Measurements from ENCODE around the gene THSD7A.

The THSD7A gene

DNA sequence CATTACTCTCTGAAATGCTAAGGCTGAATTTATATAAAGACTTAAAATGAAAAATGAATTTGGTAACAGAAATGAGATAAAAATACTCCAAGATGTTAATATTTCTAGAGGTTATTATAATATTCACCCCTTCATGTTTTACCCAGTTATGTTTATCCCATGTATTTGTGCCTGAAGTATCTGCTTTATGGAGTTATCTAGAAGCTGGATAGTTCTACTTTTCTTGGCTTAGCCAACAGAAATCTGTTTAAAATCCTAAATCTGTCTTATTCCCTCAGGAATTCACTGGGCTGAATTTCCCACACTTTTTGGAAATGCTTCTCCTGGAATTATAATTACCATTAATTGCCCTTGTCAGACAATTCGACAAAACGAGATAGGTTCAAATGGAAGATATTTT, 201.6 kb downstream of the THSD7A start:
- no peak for DNase-seq (ENCODE audit: low read depth)

- DNase-seq (ENCODE audit: low read depth): no peak
Measured at GRCh38 chr7:11625669-11626068, 206.3 kb downstream of the THSD7A start.

GRCh38 chr7:11623093-11623678, 208.8 kb downstream of the THSD7A start:
- DNase-seq (ENCODE audit: low read depth): peak; percentile 13

DNA sequence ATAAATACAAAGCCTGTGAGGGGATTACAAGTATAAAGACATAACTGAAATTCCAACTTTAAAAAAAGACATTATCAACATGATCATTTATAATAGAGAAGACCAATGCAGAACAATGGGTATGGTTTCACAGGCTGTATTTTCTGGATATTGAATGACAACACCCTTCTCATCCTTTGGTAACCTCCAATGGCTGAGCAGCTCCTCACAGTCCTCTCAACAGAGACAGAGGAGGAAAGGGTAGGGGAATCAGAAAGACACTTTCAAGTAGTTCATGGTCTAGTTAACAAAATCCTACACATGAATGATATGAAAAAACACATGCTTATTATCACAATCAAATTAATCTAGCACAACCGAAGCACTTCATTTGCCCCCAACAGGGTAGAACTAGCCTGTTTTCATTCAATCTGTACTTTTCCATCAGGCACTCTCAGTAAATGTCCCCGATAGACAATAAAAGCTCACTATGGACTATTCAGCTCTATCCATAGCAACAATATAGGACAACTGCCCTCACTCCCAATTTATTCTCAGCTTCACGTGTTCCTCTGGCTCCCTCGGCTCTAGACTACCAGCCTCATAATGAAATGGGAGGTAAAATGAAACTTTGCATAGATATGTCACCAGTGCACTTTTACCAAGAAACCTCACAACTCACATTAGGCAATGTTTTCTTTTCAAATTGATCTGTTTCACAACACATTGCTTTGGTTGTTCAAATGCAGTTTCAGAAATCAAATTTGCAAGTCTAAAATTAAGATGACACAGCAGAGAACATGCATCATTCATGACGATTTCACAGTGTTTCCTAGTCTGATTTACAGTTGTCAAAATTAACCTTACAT, 211.4 kb downstream of the THSD7A start:
- no peak for DNase-seq (ENCODE audit: low read depth)

GRCh38 chr7:11616466-11616865, 215.5 kb downstream of the THSD7A start:
- no peak for DNase-seq (ENCODE audit: low read depth)

DNA sequence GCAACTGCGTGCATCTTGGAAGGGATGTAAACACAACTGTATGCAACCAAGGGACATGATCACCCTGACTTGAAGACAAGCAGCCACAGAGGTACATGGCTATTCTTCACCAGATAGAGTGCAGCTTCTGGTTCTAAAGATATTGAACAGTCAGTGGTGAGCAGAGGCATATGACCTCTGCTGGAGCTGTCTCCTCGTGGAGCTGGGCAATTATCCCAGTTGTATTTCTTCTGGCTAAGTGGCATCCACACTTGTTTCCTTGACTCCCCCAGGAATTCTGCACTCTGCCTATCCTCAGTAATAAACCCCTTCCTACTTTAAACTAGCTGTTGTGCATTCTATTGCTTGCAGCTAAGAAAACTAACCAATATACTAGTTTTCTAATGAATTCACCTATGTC, 216.8 kb downstream of the THSD7A start:
- DNase-seq (ENCODE audit: low read depth): no peak

GRCh38 chr7:11613292-11613930, 218.6 kb downstream of the THSD7A start:
- no peak for DNase-seq (ENCODE audit: low read depth)

- no peak for DNase-seq (ENCODE audit: low read depth)
Measured at GRCh38 chr7:11612737-11613136, 219.3 kb downstream of the THSD7A start.

GRCh38 chr7:11609096-11609670, 222.8 kb downstream of the THSD7A start:
- peak; percentile 42 for DNase-seq (ENCODE audit: low read depth)

DNA sequence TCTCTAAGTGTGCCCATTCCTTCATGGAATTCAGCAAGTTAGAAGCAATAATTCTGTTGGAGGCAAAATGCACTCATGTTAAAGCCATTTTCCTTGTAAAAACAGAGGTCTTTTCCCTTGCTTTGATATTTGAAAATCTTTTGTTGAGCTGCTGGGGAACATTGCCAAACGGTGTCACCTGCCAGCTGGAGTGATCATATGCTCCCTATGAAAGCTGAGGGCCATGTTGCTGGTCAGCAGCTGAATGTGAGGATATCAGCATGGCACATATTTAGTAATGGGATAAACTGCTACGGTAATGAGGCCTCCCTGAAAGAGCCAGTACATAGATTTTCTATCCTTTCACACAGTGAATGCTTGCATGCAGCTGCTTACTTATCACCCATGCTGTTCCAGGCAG, 224.3 kb downstream of the THSD7A start:
- DNase-seq (ENCODE audit: low read depth): no peak

DNA sequence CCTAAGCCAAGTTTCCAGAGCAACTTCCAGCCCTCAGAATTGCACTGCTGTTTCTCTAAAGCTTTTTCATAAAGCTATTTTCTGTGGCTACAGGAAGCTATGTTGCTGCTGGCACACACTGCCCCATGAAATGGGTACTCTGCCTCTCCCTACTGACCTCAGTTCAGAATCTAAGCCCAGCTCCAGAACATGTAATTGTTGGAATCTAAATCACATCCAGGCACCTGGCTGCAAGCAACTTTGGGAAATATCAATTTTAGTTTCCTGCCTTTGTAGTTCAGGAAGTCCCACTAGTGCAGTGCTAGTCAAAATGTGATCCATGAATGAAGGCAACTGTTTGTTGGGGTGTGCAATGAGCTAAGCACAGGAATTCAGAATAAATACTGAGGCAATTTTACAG, 226.2 kb downstream of the THSD7A start:
- no peak for DNase-seq (ENCODE audit: low read depth)

- DNase-seq (ENCODE audit: low read depth): peak; percentile 42
Measured at GRCh38 chr7:11604505-11604904, 227.5 kb downstream of the THSD7A start.

DNA sequence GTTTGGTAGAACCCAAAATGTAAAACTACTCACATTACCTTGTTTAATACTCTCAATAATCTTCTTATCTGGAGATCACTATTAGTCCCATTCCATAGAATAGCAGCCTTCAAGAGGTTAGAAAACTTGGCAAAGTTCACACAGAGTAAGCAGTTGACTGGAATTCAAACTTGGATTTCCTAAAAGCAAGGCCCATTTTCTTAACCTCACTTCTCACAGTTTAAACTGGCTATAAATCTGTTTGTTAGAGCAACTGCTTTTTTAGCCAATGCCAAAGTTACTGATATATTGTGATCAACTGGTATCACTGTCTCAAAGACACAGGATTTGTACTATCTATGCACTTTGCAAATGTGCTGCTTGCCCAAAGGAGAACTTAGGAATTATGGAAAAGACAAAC, 230.2 kb downstream of the THSD7A start:
- no peak for DNase-seq (ENCODE audit: low read depth)

GRCh38 chr7:11593322-11593721, 238.7 kb downstream of the THSD7A start:
- DNase-seq (ENCODE audit: low read depth): no peak

DNA sequence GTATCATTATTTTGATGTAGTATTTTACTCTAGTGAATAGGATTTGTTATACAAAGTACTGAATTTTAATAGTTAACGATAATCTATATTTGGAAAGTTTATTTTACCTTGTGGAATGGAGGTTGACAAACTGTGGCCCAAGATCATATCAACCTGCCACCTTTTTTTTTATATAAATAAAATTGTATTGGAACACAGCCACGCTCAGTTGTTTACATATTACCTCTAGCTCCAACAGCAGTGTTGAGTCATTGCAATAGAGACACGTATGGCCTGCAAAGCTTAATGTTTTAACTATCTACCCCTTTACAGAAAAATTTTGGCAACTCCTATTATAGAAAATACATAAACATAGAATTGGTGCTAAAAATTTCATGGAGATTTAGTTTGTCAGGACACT, 239.3 kb downstream of the THSD7A start:
- DNase-seq (ENCODE audit: low read depth): no peak

- no peak for DNase-seq (ENCODE audit: low read depth)
Measured at GRCh38 chr7:11591943-11592342, 240.1 kb downstream of the THSD7A start.

DNA sequence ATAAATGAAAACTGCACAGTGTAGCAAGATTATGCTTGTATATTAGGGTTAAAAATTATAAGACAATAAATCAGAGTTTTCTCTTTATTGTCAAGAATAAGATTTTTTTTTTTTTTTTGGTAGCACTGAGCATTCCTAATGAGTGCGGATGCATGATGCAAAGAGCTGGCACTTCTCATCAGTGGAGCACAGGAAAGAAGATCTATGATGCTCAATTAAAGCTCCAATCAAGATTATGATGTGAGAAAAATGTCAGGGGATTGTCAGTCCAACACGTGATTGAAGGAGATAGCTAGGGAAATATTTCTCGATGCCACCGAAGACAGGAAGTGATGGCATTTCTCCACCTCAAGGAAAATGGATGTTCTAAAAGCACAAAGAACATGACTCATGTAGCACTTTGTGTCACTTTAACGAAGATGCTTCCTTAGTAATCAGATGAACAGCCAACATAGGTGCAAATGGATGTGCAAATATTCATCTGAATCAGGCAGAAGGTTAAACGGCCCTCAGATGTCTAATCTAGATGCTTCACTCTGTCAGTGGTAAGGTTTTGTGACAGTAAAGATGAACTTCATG, 240.9 kb downstream of the THSD7A start:
- no peak for DNase-seq (ENCODE audit: low read depth)

DNA sequence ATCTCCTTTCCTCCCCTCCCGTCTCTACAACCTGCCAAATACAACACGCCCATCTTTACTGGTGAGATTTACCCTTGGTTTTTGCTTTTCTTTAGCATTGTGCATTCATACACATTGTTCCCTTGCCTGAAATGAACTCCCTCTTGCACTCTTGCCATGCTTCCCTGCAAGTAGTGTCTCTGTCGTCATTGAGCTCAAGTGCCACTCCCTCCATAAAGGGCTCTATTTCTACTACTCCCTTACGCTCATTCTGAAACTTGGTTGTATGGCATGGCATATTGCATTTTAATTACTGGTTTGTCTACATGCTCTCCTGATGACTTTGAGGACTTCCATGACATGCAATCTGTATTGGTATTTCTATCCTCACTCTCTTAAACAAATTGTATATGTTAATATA, 242.7 kb downstream of the THSD7A start:
- no peak for DNase-seq (ENCODE audit: low read depth)

DNA sequence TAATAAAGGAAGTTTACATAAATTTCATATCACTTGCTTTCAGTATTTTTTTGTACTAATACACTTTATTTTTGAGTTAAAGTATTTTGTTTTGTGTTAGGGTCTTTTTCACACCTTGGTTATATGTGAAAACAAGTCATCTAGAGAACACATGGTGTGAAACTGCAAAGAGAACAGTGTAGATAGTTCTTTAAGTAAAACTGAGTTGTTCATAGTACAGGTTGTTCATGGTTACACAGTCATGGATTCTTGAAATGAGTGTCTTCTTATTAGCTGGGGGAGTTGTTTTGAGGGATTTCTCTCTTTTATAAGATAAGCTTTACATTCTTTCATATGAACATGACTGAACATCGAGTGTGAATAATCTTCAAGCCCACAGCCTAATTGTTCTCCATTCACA, 244.2 kb downstream of the THSD7A start:
- peak; percentile 19 for DNase-seq (ENCODE audit: low read depth)

GRCh38 chr7:11587048-11587447, 244.9 kb downstream of the THSD7A start:
- no peak for DNase-seq (ENCODE audit: low read depth)

DNA sequence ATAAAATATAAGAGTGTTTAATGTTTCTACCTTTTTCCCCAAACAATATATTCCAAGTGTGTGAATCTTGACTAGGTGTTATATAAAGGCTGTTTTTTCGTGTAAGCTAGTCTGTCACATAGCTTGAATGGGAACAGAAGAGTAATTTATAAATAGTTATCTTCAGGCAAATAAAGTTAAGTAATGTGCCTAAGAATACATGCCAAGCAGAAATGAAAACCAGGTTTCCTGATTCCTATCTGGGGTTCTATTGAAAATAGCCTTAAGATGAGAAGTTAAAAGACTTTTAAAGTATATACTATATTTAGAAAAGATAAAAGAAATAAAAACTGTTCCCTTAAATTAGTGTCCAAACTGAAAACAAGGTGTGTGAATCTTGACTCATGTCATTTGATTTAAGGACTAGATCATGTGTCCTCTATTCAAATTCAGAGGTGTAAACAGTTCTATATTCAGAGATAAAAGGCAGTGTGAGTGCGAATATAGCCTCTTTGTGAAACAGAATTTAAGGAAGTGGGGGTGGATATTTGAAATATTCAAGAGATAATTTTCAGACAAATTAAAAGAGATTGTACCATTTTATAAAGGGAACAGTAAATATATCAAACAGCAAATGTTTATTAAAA, 247.5 kb downstream of the THSD7A start:
- no peak for DNase-seq (ENCODE audit: low read depth)

- peak; percentile 69 for DNase-seq (ENCODE audit: low read depth)
Measured at GRCh38 chr7:11579141-11579540, 252.9 kb downstream of the THSD7A start.
